ENCODE data around the gene STAG2.

STAG2 gene

DNA sequence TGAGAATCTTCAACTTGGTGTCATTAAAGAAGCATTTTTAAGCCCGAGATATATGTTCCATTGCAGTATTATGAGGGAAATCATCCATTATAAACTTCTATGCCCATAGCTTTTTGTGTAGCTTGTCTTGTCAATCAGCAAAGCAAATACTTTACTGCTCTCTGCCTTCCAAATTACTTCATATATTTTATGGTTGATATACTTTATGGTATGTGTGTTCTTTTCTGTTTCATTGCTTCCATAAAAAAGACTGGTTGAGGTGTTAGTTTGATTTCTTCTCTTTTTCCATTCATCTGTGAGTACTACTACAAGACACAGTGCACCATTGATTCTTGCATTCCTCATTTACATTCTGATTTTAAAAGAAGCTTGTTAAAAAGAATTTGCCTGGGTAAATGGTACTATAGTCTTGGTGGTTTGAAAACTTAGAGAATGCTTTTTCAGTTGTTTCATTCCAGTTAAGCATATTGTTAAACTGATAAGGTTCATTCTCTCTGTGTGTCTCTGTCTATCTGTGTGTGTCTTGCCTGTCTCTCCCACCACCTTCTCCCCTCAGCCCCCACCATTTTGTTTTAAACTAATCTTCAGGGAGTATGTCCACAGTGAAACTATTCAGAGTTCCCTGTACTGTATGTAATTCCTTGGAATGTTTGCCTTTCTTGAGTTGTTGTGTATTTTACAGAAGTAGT lies 27.1 kb downstream of the STAG2 start:
- CTCF ChIA-PET = no interaction called here
- no peak for DNase-seq (ENCODE audit: extremely low spot score)
- POLR2A ChIA-PET = no interaction called here
- TF ChIP-seq, protein P1, sequence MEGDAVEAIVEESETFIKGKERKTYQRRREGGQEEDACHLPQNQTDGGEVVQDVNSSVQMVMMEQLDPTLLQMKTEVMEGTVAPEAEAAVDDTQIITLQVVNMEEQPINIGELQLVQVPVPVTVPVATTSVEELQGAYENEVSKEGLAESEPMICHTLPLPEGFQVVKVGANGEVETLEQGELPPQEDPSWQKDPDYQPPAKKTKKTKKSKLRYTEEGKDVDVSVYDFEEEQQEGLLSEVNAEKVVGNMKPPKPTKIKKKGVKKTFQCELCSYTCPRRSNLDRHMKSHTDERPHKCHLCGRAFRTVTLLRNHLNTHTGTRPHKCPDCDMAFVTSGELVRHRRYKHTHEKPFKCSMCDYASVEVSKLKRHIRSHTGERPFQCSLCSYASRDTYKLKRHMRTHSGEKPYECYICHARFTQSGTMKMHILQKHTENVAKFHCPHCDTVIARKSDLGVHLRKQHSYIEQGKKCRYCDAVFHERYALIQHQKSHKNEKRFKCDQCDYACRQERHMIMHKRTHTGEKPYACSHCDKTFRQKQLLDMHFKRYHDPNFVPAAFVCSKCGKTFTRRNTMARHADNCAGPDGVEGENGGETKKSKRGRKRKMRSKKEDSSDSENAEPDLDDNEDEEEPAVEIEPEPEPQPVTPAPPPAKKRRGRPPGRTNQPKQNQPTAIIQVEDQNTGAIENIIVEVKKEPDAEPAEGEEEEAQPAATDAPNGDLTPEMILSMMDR (IDR thresholded peaks at IDR 0.05; ENCODE audit: control extremely low read depth, extremely low read depth, low read depth, missing control alignments) = no peak

GRCh38 chrX:123989235-123989634 lies 27.7 kb downstream of the STAG2 start:
- ChIA-PET CTCF (no interaction called here), POLR2A (no interaction called here)
- DNase-seq (ENCODE audit: extremely low spot score) = no peak
- TF ChIP-seq, protein P1 (IDR thresholded peaks at IDR 0.05; ENCODE audit: control extremely low read depth, extremely low read depth, low read depth, missing control alignments) = no peak

- no peak for DNase-seq (ENCODE audit: extremely low spot score)
- POLR2A ChIA-PET = no interaction called here
- TF ChIP-seq, protein P1 (IDR thresholded peaks at IDR 0.05; ENCODE audit: control extremely low read depth, extremely low read depth, low read depth, missing control alignments) = no peak
- CTCF ChIA-PET = no interaction called here
Measured at GRCh38 chrX:123990169-123990568, 28.7 kb downstream of the STAG2 start.

DNA sequence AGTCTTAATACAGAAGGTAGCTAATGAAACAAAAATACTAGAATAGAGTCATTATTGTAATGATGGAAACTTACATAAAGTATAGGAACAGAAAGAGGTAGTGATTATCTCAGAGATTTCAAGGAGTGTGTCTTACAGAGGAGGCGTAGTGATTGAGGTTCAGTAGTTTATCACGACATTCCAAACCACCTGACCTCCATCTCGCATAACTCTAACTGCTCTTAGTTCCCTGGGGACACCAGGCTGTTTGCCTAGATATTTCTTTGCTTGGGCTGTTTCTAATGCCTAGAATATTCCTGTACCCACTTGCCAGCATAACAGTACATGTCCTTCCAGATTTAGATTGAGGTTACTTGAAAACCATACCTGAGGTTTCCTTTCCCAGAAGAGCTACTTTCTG lies 29.1 kb downstream of the STAG2 start:
- no peak for DNase-seq (ENCODE audit: extremely low spot score)
- CTCF ChIA-PET = no interaction called here
- TF ChIP-seq, protein P1 (IDR thresholded peaks at IDR 0.05; ENCODE audit: control extremely low read depth, extremely low read depth, low read depth, missing control alignments) = no peak
- POLR2A ChIA-PET = no interaction called here

DNA sequence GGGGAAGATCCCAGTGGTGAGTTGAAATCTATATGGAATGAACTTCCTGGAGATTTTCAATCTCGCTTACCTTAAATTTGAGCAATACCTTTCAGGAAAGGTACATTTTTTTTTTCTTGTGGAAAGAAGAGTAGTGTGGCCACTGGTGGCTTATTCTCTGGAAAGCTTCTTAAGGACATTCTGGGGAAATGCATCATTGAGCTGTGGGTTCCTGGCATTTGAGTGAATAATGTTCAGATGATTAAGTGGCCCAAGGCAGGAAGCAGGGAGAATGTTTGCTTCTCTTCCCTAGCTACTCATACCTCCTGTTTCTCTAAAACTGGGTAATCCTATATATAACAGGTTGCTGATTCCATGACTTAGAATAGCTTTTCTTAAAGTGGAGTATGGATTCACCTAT lies 31.8 kb downstream of the STAG2 start:
- CTCF ChIA-PET = interaction anchor here (1.2 to 1.5 kb wide), 3 partner anchors 16 to 37 kb away, joined by 3 read pairs; no protein-coding TSS in a partner anchor

GRCh38 chrX:123993904-123994635 lies 32.6 kb downstream of the STAG2 start:
- TF ChIP-seq, protein P1 (IDR thresholded peaks at IDR 0.05; ENCODE audit: control extremely low read depth, extremely low read depth, low read depth, missing control alignments) = no peak
- CTCF ChIA-PET = interaction anchor here (1.2 to 1.5 kb wide), 3 partner anchors 15 to 36 kb away, joined by 3 read pairs; no protein-coding TSS in a partner anchor
- POLR2A ChIA-PET = no interaction called here
- DNase-seq (ENCODE audit: extremely low spot score) = no peak

More for the DNA sequence above, 31.8 kb downstream of the STAG2 start:
- DNase-seq (ENCODE audit: extremely low spot score) = no peak
- POLR2A ChIA-PET = no interaction called here
- TF ChIP-seq, protein P1 (IDR thresholded peaks at IDR 0.05; ENCODE audit: control extremely low read depth, extremely low read depth, low read depth, missing control alignments) = no peak

Data from GM10248 (cell line).